Measurements from ENCODE around the gene NKX2-1. TPM values are rescaled to one million over a fixed set of nuclear protein-coding genes. Genes with fewer than 3 reads are reported as not detected.

Gene NKX2-1
- total and polyA plus RNA-seq, 8 donors, result 13.4 TPM; not detected in 7

- intact Hi-C loops (cut with DNase I; ENCODE audit: low total_unique reads), result no loop called here
- H3K27me3 ChIP-seq, result peaks cover 41 to 98% (median 96%) of the 10 kb centered on the region in 3 donors
These were observed 9.8 kb downstream of the NKX2-1 start for GRCh38 chr14:36510078-36510799.

GRCh38 chr14:36509069-36509917 lies 10.7 kb downstream of the NKX2-1 start:
- H3K4me3 ChIP-seq, result no peak overlapping the region
- peaks cover 5 to 48% (median 28%) of the 10 kb centered on the region in 4 donors for H3K4me1 ChIP-seq
- TF ChIP-seq POLR2AphosphoS5 (IDR thresholded peaks at IDR 0.05) (no peak), EP300 (IDR thresholded peaks at IDR 0.05) (no peak), POLR2A (IDR thresholded peaks at IDR 0.05) (no peak)
- TF ChIP-seq, protein P1, sequence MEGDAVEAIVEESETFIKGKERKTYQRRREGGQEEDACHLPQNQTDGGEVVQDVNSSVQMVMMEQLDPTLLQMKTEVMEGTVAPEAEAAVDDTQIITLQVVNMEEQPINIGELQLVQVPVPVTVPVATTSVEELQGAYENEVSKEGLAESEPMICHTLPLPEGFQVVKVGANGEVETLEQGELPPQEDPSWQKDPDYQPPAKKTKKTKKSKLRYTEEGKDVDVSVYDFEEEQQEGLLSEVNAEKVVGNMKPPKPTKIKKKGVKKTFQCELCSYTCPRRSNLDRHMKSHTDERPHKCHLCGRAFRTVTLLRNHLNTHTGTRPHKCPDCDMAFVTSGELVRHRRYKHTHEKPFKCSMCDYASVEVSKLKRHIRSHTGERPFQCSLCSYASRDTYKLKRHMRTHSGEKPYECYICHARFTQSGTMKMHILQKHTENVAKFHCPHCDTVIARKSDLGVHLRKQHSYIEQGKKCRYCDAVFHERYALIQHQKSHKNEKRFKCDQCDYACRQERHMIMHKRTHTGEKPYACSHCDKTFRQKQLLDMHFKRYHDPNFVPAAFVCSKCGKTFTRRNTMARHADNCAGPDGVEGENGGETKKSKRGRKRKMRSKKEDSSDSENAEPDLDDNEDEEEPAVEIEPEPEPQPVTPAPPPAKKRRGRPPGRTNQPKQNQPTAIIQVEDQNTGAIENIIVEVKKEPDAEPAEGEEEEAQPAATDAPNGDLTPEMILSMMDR (IDR thresholded peaks at IDR 0.05), result no peak
- whole genome bisulfite sequencing, 5 donors, result 7 to 15% (median 12%) methylated on average over 14 of the region's 14 CpGs
- H3K27ac ChIP-seq, result no peak overlapping the region
- intact Hi-C loops (cut with DNase I; ENCODE audit: low total_unique reads), result no loop called here
- H3K36me3 ChIP-seq, result no peaks in the 10 kb centered on the region
- H3K9me3 ChIP-seq, result peaks cover 0 to 27% (median 5%) of the 10 kb centered on the region in 4 donors
- peaks cover 33 to 98% (median 96%) of the 10 kb centered on the region in 3 donors for H3K27me3 ChIP-seq
- no peak for DNase-seq

More at GRCh38 chr14:36510078-36510799, 9.8 kb downstream of the NKX2-1 start:
- Histone ChIP-seq H3K4me1 (peaks cover 3 to 50% (median 26%) of the 10 kb centered on the region in 4 donors), H3K4me3 (no peak overlapping the region), H3K27ac (no peak overlapping the region), H3K9me3 (peaks cover 0 to 23% (median 5%) of the 10 kb centered on the region in 4 donors), H3K36me3 (no peaks in the 10 kb centered on the region)
- TF ChIP-seq EP300 (IDR thresholded peaks at IDR 0.05), result no peak
- TF ChIP-seq, protein P1 (IDR thresholded peaks at IDR 0.05), result no peak
- TF ChIP-seq POLR2AphosphoS5 (IDR thresholded peaks at IDR 0.05), result no peak
- TF ChIP-seq POLR2A (IDR thresholded peaks at IDR 0.05), result no peak
- 6 to 9% (median 8%) methylated on average over 19 to 20 of the region's 20 CpGs for WGBS, 5 donors
- DNase-seq, result no peak

DNA sequence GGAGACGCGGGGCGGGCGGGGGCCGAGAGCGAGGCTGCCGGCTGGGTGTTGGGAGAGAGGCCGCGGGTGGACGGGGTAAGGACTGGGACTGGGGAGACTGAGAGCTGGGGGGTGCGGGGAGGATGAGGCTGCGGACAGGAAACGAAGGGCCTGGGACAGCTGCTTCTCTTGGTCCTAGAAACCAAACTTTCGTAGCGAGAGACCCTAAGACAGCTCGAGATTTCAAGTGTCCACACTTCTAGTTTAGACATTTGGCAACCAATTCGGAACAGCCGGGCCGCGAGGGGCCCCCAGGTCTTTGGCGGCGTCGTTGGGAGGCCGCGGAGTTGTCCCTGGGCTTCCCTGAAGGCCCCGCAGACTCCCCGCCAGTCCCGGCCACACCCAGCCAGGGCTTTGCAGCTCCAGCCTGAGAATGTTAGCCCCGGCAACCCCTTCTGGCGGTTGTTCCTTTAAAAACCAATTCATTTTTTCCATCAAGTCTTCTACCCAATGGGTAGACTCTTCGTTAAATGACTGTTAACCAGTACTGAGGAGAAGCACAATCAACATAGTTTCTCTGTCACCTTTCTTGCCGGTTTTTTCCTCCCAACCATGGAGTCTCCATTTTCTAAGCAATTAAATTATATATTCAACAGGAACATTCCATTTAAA lies 11.5 kb downstream of the NKX2-1 start:
- intact Hi-C loops (cut with DNase I; ENCODE audit: low total_unique reads), result no loop called here
- whole genome bisulfite sequencing, 5 donors, result 7 to 9% (median 9%) methylated on average over 18 to 32 of the region's 32 CpGs
- no peak for TF ChIP-seq POLR2A (IDR thresholded peaks at IDR 0.05)
- TF ChIP-seq POLR2AphosphoS5 (IDR thresholded peaks at IDR 0.05), result no peak
- TF ChIP-seq EP300 (IDR thresholded peaks at IDR 0.05), result no peak
- TF ChIP-seq, protein P1 (IDR thresholded peaks at IDR 0.05), result no peak
- no peak overlapping the region for H3K4me3 ChIP-seq
- H3K27me3 ChIP-seq, result peaks cover 36 to 98% (median 96%) of the 10 kb centered on the region in 3 donors
- peaks cover 0 to 34% (median 5%) of the 10 kb centered on the region in 4 donors for H3K9me3 ChIP-seq
- no peak for DNase-seq
- peaks cover 5 to 49% (median 28%) of the 10 kb centered on the region in 4 donors for H3K4me1 ChIP-seq
- H3K36me3 ChIP-seq, result no peaks in the 10 kb centered on the region
- no peak overlapping the region for H3K27ac ChIP-seq

Data from stomach (tissue), 9 donors.